Activated naive CD8-positive, alpha-beta T cell treated with anti-CD3 and anti-CD28 coated beads for 36 hours (primary cell): ENCODE measurements around the gene EIF3A. TPM values are rescaled to one million over a fixed set of nuclear protein-coding genes. Genes with fewer than 3 reads are reported as not detected.

Source experiments
- DNase-seq: peaks from one replicate; pipeline ENCODE4 v3.0.0; 2021
- H3K27ac Mint-ChIP-seq: one replicate; pipeline ENCODE4 v1.8.0; 2022; ENCODE audit warnings: mild to moderate bottlenecking, moderate library complexity, mixed read lengths
- H3K27me3 Mint-ChIP-seq: one replicate; pipeline ENCODE4 v1.8.0; 2022; ENCODE audit warnings: mild to moderate bottlenecking, mixed read lengths
- H3K36me3 Mint-ChIP-seq: one replicate; pipeline ENCODE4 v1.8.0; 2021; ENCODE audit warnings: mild to moderate bottlenecking, mixed read lengths
- H3K4me1 Mint-ChIP-seq: one replicate; pipeline ENCODE4 v1.8.0; 2021; ENCODE audit warnings: mixed read lengths
- H3K4me3 Mint-ChIP-seq: one replicate; pipeline ENCODE4 v1.8.0; 2022; ENCODE audit warnings: mild to moderate bottlenecking, moderate library complexity, mixed read lengths
- H3K9me3 Mint-ChIP-seq: one replicate; pipeline ENCODE4 v1.8.0; 2022; ENCODE audit warnings: mixed read lengths
- total RNA-seq, 2 experiments: library from RNA; stranded (reverse); gene quantifications; one replicate each; pipeline ENCODE4 v1.2.3, GENCODE V29; 2021

Gene EIF3A
- total RNA-seq, 2 experiments from 2014 or later, result 160 to 163 TPM

DNA sequence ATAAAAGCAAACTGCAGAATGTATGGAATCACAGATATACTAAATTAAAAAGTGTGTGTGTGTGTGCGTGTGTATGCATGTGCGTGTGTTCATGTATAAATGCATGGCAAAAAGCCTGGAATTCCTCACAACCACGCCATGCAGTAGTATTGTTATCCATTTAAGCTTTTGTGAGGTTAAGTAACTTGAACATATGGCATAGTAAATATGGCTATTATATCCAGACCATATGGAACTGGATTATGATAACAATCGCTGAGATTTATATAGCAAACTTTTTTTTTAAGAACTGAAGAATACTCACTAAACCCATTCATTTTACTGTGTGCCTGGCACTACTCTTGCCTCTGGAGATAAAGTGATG, 73.4 kb downstream of the EIF3A start:
- H3K36me3 Mint-ChIP-seq, result no peaks in the 10 kb centered on the region
- H3K27ac Mint-ChIP-seq, result no peak overlapping the region
- no peak overlapping the region for H3K4me3 Mint-ChIP-seq
- peaks cover 13% of the 10 kb centered on the region for H3K27me3 Mint-ChIP-seq
- DNase-seq, result no peak
- no peaks in the 10 kb centered on the region for H3K9me3 Mint-ChIP-seq
- H3K4me1 Mint-ChIP-seq, result no peaks in the 10 kb centered on the region

GRCh38 chr10:119006451-119007210, 74.0 kb downstream of the EIF3A start:
- no peak for DNase-seq
- H3K4me3 Mint-ChIP-seq, result no peak overlapping the region
- peaks cover 13% of the 10 kb centered on the region for H3K27me3 Mint-ChIP-seq

DNA sequence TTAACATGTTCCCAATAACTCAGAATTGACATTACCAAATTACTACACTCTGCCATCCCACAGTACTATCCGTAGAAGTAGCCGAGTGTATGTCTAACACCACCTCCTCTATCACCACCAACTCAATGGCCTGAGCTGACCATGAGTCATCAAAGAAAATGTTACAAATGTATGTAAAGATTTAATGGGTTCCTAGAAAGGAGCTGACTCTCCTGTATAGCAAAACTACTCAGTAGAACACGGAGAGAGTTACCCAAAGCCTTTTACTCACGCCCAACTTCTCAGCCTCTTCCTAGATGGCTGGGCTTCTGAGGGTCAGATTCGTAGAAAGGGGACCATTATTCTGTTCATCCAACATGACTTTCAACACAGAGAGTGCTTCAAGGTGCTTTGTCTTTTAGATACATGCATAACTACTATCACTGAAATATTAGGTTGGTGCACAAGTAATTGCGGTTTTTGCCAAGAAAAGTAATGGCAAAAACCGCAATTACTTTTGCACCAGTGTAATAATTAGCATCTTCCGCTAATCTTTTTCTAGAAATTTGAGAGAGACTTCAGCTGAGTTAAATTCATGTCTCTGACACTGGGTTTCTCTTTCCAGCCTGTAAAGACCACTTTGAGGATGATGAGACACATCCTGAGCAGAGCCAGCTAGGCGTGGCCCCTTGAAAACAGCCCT, 75.1 kb downstream of the EIF3A start:
- H3K9me3 Mint-ChIP-seq, result no peaks in the 10 kb centered on the region
- H3K4me3 Mint-ChIP-seq, result no peak overlapping the region
- no peak for DNase-seq
- no peaks in the 10 kb centered on the region for H3K36me3 Mint-ChIP-seq
- H3K4me1 Mint-ChIP-seq, result no peaks in the 10 kb centered on the region
- H3K27me3 Mint-ChIP-seq, result peaks cover 16% of the 10 kb centered on the region
- H3K27ac Mint-ChIP-seq, result no peak overlapping the region

More at GRCh38 chr10:119006451-119007210, 74.0 kb downstream of the EIF3A start:
- Mint-ChIP-seq H3K4me1 (no peaks in the 10 kb centered on the region), H3K27ac (no peak overlapping the region), H3K36me3 (no peaks in the 10 kb centered on the region), H3K9me3 (no peaks in the 10 kb centered on the region)

- no peaks in the 10 kb centered on the region for H3K9me3 Mint-ChIP-seq
- no peaks in the 10 kb centered on the region for H3K36me3 Mint-ChIP-seq
- H3K27ac Mint-ChIP-seq, result no peak overlapping the region
- no peak for DNase-seq
- peaks cover 15% of the 10 kb centered on the region for H3K27me3 Mint-ChIP-seq
- no peaks in the 10 kb centered on the region for H3K4me1 Mint-ChIP-seq
- no peak overlapping the region for H3K4me3 Mint-ChIP-seq
Measured at GRCh38 chr10:119003572-119004289, 76.9 kb downstream of the EIF3A start.

DNA sequence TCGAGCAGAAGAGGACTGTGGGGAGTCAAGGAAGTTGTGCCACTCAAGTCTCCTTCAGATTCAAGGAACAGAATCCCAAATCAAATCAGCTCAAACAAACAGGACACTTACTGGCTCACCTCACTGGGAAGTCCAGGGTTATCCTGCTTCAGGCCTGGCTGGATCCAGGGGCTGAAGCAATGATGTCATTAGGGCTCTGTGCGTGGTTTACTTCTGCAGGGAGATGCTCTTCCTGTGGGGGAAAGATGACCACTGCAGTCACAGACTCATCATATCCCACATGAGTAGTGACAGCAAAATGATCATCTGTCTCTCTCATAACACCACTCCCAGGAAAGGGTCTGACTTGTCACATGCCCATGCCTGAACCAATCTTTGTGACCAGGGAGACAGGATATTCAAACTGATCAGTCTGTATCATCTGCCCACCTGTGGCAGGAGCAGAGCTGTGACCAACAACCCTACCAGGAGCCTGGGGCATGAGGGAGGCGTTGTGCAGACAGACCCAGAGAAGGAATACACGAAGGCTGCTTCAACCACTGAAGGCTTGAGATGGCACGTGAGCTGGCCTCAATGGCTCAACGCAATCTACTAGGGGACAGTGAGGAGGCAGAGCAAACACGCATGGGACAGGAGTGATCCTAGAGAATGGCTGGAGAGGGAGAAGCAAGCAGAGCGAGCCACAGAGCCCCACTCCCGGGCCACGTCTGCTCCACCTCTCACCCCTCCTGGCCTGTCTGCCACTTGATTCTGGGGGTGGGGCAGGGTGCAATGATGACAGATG, 78.7 kb downstream of the EIF3A start:
- H3K27ac Mint-ChIP-seq, result peak overlapping the region; percentile 39
- H3K4me1 Mint-ChIP-seq, result no peaks in the 10 kb centered on the region
- no peak overlapping the region for H3K4me3 Mint-ChIP-seq
- H3K27me3 Mint-ChIP-seq, result peaks cover 11% of the 10 kb centered on the region
- no peaks in the 10 kb centered on the region for H3K9me3 Mint-ChIP-seq
- no peaks in the 10 kb centered on the region for H3K36me3 Mint-ChIP-seq
- DNase-seq, result no peak

DNA sequence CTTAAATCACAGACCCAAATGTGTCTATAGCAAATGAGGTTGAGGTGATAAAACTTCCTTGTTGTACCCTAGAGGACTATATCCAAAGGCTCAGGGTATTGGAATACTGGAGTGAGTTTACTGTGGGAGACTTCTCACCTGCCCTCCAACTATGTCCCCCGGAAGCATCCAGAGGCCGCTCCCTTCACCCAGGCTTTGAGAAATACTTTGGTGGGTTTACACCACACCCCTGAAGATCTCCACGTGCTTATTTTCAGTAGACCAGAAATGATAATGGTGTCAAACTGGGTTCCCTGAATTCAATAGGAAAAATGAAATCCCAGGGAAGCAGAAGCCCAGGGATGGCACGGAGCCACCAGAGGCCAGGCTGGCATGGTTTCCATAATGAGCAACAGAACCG, 82.4 kb downstream of the EIF3A start:
- Mint-ChIP-seq H3K27ac (no peak overlapping the region), H3K9me3 (no peaks in the 10 kb centered on the region)

DNA sequence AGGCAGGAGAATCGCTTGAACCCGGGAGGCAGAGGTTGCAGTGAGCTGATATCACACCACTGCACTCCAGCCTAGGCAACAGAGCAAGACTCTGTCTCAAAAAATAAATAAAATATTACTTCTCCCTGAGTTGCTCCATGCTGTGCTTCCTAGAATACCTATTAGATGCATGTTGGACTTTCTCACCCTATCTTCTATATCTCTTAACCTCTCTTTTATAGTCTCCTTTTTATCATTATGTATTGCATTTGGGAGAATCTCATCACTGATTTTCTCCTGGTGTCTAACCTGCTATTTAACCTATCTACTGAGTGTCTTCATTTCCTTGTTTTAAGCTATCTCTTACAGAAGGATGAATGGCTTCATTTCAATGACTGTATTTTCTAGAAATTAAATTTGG, 83.2 kb downstream of the EIF3A start:
- Mint-ChIP-seq H3K4me1 (no peaks in the 10 kb centered on the region), H3K4me3 (no peak overlapping the region), H3K9me3 (no peaks in the 10 kb centered on the region), H3K27ac (no peak overlapping the region), H3K27me3 (peaks cover 16% of the 10 kb centered on the region), H3K36me3 (no peaks in the 10 kb centered on the region)
- DNase-seq, result no peak

More for the DNA sequence above, 82.4 kb downstream of the EIF3A start:
- H3K36me3 Mint-ChIP-seq, result no peaks in the 10 kb centered on the region
- DNase-seq, result no peak
- H3K4me1 Mint-ChIP-seq, result no peaks in the 10 kb centered on the region
- peaks cover 10% of the 10 kb centered on the region for H3K27me3 Mint-ChIP-seq
- H3K4me3 Mint-ChIP-seq, result no peak overlapping the region

DNA sequence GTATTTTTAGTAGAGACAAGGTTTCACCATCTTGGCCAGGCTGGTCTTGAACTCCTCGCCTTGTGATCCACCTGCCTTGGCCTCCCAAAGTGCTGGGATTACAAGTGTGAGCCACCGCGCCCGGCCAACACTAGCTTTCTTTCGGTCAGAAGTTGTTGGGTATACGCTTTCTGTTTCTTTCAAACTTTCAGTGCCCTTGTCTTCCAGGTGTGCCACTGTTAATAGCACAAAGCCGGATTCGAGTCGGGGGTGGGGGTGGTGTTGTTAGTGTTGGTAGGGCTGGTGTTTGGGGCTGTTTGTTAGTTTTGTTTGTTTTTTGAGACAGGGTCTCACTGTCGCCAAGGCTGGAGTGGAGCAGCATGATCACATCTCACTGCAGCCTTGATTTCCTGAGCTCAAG, 84.9 kb downstream of the EIF3A start:
- Mint-ChIP-seq H3K27me3 (peaks cover 16% of the 10 kb centered on the region), H3K4me1 (no peaks in the 10 kb centered on the region), H3K27ac (no peak overlapping the region), H3K36me3 (no peaks in the 10 kb centered on the region), H3K9me3 (no peaks in the 10 kb centered on the region), H3K4me3 (no peak overlapping the region)
- no peak for DNase-seq

DNA sequence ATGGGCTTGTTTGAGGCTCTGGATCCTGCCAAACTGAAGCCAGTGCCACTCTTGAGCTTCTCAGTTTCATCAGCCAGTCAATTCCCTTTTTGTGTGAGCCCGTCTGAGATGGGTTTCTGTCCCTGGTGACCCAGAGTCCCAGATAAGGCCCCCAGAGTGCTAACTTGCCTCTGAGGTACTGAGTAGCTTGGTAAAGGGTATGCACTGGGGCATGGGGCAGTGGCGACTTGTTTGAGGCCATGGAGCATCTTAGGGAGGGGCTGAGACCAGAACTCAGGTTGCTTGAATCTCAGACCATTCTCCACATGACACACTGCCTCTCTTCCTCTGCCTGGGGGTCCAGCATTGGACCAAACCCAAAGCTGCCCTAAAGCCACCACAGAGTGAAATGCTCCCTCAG, 86.3 kb downstream of the EIF3A start:
- H3K27me3 Mint-ChIP-seq, result peaks cover 25% of the 10 kb centered on the region
- H3K4me3 Mint-ChIP-seq, result no peak overlapping the region
- H3K36me3 Mint-ChIP-seq, result no peaks in the 10 kb centered on the region
- H3K27ac Mint-ChIP-seq, result no peak overlapping the region
- no peaks in the 10 kb centered on the region for H3K4me1 Mint-ChIP-seq
- DNase-seq, result no peak
- H3K9me3 Mint-ChIP-seq, result no peaks in the 10 kb centered on the region

DNA sequence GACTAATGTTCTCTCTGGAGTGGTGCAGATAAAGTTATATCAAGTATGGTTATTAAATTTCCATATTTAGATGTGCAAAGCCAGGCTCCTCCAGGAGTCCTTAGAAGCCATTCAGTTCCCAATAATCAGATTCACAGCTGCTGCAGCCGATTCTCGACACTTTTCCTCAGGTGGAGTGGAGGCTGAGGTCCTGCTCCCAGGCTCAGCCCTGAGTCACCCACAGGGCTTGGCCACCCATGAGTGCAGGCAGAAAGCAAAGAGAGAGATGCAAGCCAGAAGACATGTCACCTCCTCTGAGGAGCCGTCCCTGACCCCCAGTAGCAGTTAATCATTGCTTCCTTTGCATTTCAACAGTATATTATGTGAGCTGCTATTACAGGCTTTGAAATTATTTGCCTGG, 87.4 kb downstream of the EIF3A start:
- no peak overlapping the region for H3K27ac Mint-ChIP-seq
- H3K36me3 Mint-ChIP-seq, result no peaks in the 10 kb centered on the region
- H3K4me1 Mint-ChIP-seq, result no peaks in the 10 kb centered on the region
- peaks cover 32% of the 10 kb centered on the region for H3K27me3 Mint-ChIP-seq
- H3K9me3 Mint-ChIP-seq, result peaks cover 1% of the 10 kb centered on the region
- H3K4me3 Mint-ChIP-seq, result no peak overlapping the region
- DNase-seq, result no peak

- no peak overlapping the region for H3K27ac Mint-ChIP-seq
- no peaks in the 10 kb centered on the region for H3K36me3 Mint-ChIP-seq
- H3K9me3 Mint-ChIP-seq, result peaks cover 1% of the 10 kb centered on the region
- H3K27me3 Mint-ChIP-seq, result peaks cover 32% of the 10 kb centered on the region
- H3K4me3 Mint-ChIP-seq, result no peak overlapping the region
- no peak for DNase-seq
- peaks cover 5% of the 10 kb centered on the region for H3K4me1 Mint-ChIP-seq
Measured at GRCh38 chr10:118992496-118992895, 88.1 kb downstream of the EIF3A start.

- H3K4me1 Mint-ChIP-seq, result peaks cover 11% of the 10 kb centered on the region
- DNase-seq, result no peak
- peaks cover 7% of the 10 kb centered on the region for H3K9me3 Mint-ChIP-seq
- peaks cover 4% of the 10 kb centered on the region for H3K36me3 Mint-ChIP-seq
- H3K4me3 Mint-ChIP-seq, result no peak overlapping the region
- no peak overlapping the region for H3K27ac Mint-ChIP-seq
- peaks cover 31% of the 10 kb centered on the region for H3K27me3 Mint-ChIP-seq
Measured at GRCh38 chr10:118990326-118990725, 90.3 kb downstream of the EIF3A start.

DNA sequence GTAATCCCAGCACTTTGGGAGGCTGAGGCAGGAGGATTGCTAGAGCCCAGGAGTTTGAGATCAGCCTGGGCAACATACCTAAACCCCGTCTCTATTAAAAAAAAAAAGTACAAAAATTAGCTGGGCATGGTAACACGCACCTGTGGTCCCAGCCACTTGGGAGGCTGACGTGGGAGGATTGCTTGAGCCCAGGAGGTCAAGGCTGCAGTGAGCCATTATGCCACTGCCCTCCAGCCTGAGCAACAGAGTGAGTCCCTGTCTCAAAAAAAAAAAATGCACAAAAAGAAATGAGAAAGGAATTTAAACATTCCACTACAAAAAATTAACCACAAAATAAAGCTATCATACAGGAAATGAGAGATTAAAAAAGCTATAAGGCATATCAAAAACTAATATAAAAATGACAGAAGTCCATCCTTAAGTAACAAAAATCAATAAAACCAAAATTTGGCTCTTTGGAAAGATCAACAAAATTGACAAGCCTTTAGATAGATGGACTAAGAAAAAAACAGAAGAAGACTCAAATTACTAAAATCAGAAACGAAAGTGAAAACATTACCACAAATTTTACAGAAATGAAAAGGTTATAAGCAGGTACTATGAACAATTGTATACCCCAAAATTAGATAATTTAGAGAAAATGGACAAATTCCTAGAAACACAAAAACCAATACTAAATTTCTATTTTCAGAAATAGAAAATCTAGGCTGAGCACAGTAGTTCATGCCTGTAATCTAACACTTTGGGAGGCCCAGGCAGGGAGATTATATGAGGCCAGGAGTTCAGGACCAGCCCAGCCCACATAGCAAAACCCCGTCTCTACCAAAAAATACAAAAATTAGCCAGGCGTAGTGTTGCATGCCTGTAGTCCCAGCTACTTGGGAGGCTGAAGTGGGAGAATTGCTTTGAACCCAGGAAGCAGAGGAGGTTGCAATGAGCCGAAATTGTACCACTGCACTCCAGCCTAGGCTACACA, 93.5 kb downstream of the EIF3A start:
- Mint-ChIP-seq H3K4me3 (no peak overlapping the region), H3K27ac (peak overlapping the region; percentile 59), H3K4me1 (peaks cover 11% of the 10 kb centered on the region), H3K36me3 (peaks cover 13% of the 10 kb centered on the region), H3K27me3 (peaks cover 35% of the 10 kb centered on the region), H3K9me3 (peaks cover 20% of the 10 kb centered on the region)
- DNase-seq, result peak; percentile 8

GRCh38 chr10:118985576-118985975, 95.0 kb downstream of the EIF3A start:
- Mint-ChIP-seq H3K4me3 (no peak overlapping the region), H3K4me1 (peaks cover 11% of the 10 kb centered on the region), H3K27ac (no peak overlapping the region), H3K36me3 (peaks cover 13% of the 10 kb centered on the region), H3K9me3 (peaks cover 20% of the 10 kb centered on the region), H3K27me3 (peaks cover 30% of the 10 kb centered on the region)
- DNase-seq, result no peak
